HG03135 (cell line): Measurements from ENCODE around the gene AGFG1.
"Not testable (repeated sequence)": the region's sequence is repeated elsewhere in the genome, so short reads cannot be mapped to it uniquely, and the experiment has no call there.

Experiments used
- ATAC-seq: cut with Tn5 transposase; IDR thresholded peaks from one replicate; pipeline ENCODE4 v1.9.1; 2021; ENCODE audit warnings: mild to moderate bottlenecking, moderate library complexity; ENCODE audit not compliant: unreplicated experiment

Gene AGFG1

DNA sequence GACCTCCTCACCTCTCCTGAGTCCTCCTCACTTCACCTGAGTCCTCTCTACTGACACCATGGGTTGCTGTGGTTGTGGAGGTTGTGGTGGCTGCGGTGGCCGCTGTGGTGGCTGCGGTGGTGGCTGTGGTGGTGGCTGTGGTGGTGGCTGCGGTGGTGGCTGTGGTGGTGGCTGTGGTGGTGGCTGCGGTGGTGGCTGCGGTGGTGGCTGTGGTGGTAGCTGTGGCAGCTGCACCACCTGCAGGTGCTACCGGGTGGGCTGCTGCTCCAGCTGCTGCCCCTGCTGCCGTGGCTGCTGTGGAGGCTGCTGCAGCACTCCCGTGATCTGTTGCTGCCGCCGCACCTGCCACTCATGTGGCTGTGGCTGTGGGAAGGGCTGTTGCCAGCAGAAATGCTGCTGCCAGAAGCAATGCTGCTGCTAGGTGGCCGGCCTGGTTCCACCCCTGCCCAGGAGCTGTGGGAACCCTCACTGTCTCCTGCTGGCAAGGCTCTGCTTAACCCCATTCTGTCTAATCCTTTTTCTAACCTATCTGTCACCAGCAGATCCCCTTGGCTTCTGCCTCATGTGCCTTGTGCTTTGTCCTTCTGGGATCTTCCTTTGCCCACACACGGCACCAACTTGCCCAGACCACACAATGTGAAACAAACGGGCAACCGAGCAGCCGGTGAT is 127.0 kb downstream of the AGFG1 start, which contains the start of gene SCYGR2:
TSS of gene SCYGR2 (plus strand) at position 59 of the 669 bp plus-strand sequence. CDS start at position 59, 0 bp downstream.
- ATAC-seq, result not testable (repeated sequence)

DNA sequence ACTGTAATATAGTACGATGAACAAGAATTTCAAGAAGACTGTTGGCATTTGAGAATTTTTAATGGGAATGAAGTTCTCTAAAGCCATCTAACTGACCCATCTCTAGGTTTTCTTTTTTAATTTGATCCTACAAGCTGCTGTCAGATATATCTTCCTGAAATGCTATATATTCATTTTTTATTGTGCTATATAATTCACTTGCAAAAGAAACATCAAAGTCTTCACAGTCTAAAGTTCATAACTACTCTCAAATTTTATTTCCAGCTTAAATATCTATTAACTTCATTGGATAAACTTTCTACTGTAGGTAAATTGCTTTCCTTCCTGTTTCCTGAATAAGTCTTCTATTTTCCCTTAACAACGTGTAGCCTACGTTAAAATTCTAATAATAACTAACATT is 130.4 kb downstream of the AGFG1 start:
- ATAC-seq, result no peak

DNA sequence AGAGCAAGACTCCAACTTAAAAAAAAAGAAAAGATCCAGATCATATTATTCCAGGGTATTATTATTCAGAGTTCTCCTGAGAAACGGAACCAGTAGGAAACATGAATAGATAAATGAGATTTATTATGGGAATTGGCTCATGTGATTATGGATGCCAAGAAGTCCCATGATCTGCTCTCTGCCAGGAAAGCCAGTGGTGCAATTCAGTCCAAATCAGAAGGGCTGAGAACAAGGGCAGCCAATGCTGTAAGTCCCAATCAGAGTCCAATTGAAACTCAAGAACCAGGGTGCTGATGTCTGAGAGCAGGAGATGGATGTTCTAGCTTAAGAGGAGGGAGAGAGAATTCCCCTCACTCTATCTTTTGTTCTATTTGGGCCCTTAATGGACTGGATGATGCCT is 134.5 kb downstream of the AGFG1 start:
- ATAC-seq, result no peak

DNA sequence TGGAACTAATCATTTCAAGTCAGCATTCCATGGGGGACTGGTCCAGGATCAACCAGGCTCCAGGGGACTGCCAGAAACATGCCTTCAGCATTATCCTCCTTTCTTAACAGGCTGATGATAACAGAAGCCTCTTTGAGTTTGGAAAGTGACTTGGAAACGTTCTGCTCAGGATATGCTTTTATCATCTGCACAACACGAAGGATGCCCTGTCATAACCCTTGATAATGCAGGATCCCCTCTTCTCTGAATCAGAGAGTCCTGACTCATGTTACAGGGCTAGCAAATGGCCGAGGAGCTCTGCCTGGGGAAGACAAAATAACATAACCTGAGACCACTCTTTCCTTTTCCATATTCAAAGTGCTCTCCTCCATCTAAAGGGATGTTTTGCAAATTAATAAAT is 136.0 kb downstream of the AGFG1 start:
- ATAC-seq, result no peak

DNA sequence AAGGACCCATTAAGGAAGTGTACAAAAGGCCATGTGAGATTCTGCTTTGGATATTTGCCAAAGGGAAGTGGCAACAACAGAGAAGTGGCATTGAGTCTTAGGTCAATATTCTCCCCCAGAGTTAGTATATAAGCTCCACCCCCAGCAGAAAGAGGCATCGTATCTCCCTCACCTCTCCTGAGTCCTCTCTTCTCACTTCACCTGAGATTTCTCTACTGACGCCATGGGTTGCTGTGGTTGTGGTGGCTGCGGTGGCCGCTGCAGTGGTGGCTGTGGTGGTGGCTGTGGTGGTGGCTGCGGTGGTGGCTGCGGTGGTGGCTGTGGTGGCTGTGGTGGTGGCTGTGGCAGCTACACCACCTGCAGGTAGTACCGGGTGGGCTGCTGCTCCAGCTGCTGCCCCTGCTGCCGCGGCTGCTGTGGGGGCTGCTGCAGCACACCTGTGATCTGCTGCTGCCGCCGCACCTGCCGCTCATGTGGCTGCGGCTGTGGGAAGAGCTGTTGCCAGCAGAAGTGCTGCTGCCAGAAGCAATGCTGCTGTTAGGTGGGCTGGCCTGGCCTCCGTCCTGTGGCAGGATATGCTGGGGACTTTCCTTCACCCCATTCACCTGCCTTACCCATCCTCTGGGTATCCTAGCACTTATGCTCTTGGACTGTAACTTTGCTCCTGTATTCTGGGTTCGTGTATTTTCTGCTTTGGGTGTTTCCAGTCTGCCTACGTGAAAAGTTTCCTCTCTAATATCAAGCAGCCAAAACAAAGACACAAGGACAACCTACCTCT is 136.8 kb downstream of the AGFG1 start:
- no peak for ATAC-seq

DNA sequence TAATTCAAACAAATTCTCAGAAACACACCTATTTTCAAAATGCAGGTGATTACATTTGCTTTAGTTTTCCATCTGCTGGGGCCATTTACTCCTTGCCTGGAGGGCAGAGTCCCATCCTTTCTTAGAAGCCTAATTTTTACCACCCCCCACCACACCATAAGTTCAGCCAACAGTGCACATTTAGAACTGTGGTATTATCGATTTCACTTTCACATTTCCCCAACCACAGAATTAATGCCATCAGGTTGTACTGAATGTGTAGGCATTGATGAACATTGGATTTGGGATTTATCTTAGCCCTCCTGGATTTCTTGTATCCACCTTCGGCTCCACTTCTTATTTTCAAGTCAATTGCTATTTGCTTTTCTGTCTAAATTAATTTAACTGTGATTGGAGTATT is 138.2 kb downstream of the AGFG1 start:
- no peak for ATAC-seq
